HUES64 (cell line): Measurements from ENCODE around the gene RUFY1.

ENCODE experiments used
- H3K27ac ChIP-seq: 2 replicates; pipeline ENCODE4 v1.7.0; 2013; ENCODE audit warnings: low read depth, low read length, inconsistent platforms
- H3K27me3 ChIP-seq: 2 replicates; pipeline ENCODE4 v1.6.1; 2013; ENCODE audit warnings: mild to moderate bottlenecking, low read length; ENCODE audit not compliant: insufficient read depth
- H3K36me3 ChIP-seq: 2 replicates; pipeline ENCODE4 v1.6.1; 2013; ENCODE audit warnings: mild to moderate bottlenecking, low read length; ENCODE audit not compliant: insufficient read depth
- H3K4me1 ChIP-seq: 2 replicates; pipeline ENCODE4 v1.6.1; 2013; ENCODE audit warnings: mild to moderate bottlenecking, low read length, moderate library complexity; ENCODE audit not compliant: insufficient read depth
- H3K4me3 ChIP-seq: 2 replicates; pipeline ENCODE4 v1.5.1; 2013; ENCODE audit warnings: mild to moderate bottlenecking, low read length, moderate library complexity
- H3K9ac ChIP-seq: 2 replicates; pipeline ENCODE4 v1.6.1; 2013; ENCODE audit warnings: mild to moderate bottlenecking, low read depth, low read length
- H3K9me3 ChIP-seq: 2 replicates; pipeline ENCODE4 v1.6.1; 2013; ENCODE audit warnings: low read depth, low read length; ENCODE audit not compliant: insufficient read depth
- WGBS: fragments of 150-250, 120-280 bp; methylation state at CpG from one replicate; pipeline ENCODE4 v1.1.7; 2013; ENCODE audit warnings: missing lambda C conversion rate; 5-methylcytosine and 5-hydroxymethylcytosine counted together

The RUFY1 gene

GRCh38 chr5:179577286-179577960 lies 27.1 kb downstream of the RUFY1 start:
- H3K4me3 ChIP-seq = no peak overlapping the region
- no peaks in the 10 kb centered on the region for H3K27me3 ChIP-seq
- no peaks in the 10 kb centered on the region for H3K9me3 ChIP-seq
- no peak overlapping the region for H3K27ac ChIP-seq
- WGBS = 97% methylated on average over 42 of the region's 42 CpGs
- peaks cover 76% of the 10 kb centered on the region for H3K36me3 ChIP-seq
- H3K4me1 ChIP-seq = no peaks in the 10 kb centered on the region
- no peak overlapping the region for H3K9ac ChIP-seq

- Histone ChIP-seq H3K9me3 (no peaks in the 10 kb centered on the region), H3K4me3 (no peak overlapping the region), H3K27me3 (no peaks in the 10 kb centered on the region), H3K4me1 (no peaks in the 10 kb centered on the region), H3K9ac (no peak overlapping the region), H3K36me3 (peaks cover 86% of the 10 kb centered on the region), H3K27ac (no peak overlapping the region)
- 86% methylated on average over 9 of the region's 9 CpGs for WGBS
These were observed 35.6 kb downstream of the RUFY1 start for GRCh38 chr5:179585941-179586401.

GRCh38 chr5:179588166-179588565 lies 37.8 kb downstream of the RUFY1 start:
- H3K27me3 ChIP-seq = no peaks in the 10 kb centered on the region
- 91% methylated on average over 3 of the region's 3 CpGs for WGBS
- peaks cover 84% of the 10 kb centered on the region for H3K36me3 ChIP-seq

GRCh38 chr5:179595916-179596315 lies 45.6 kb downstream of the RUFY1 start:
- Histone ChIP-seq H3K4me1 (no peaks in the 10 kb centered on the region), H3K36me3 (peaks cover 88% of the 10 kb centered on the region), H3K27me3 (no peaks in the 10 kb centered on the region), H3K9ac (no peak overlapping the region), H3K9me3 (no peaks in the 10 kb centered on the region), H3K27ac (no peak overlapping the region), H3K4me3 (no peak overlapping the region)
- 96% methylated on average over 6 of the region's 6 CpGs for WGBS

More at GRCh38 chr5:179588166-179588565, 37.8 kb downstream of the RUFY1 start:
- Histone ChIP-seq H3K9ac (no peak overlapping the region), H3K4me1 (no peaks in the 10 kb centered on the region), H3K27ac (no peak overlapping the region), H3K4me3 (no peak overlapping the region), H3K9me3 (no peaks in the 10 kb centered on the region)

GRCh38 chr5:179596421-179596820 lies 46.1 kb downstream of the RUFY1 start:
- H3K36me3 ChIP-seq = peaks cover 91% of the 10 kb centered on the region
- H3K4me1 ChIP-seq = no peaks in the 10 kb centered on the region
- no peak overlapping the region for H3K9ac ChIP-seq
- 92% methylated on average over 13 of the region's 13 CpGs for WGBS
- no peak overlapping the region for H3K27ac ChIP-seq
- H3K9me3 ChIP-seq = no peaks in the 10 kb centered on the region
- H3K4me3 ChIP-seq = no peak overlapping the region
- H3K27me3 ChIP-seq = no peaks in the 10 kb centered on the region

GRCh38 chr5:179599100-179599499 lies 48.7 kb downstream of the RUFY1 start:
- WGBS = 94% methylated on average over 6 of the region's 9 CpGs
- no peaks in the 10 kb centered on the region for H3K9me3 ChIP-seq
- H3K9ac ChIP-seq = no peak overlapping the region
- peaks cover 81% of the 10 kb centered on the region for H3K36me3 ChIP-seq
- H3K4me3 ChIP-seq = no peak overlapping the region
- H3K27me3 ChIP-seq = no peaks in the 10 kb centered on the region
- no peak overlapping the region for H3K27ac ChIP-seq
- no peaks in the 10 kb centered on the region for H3K4me1 ChIP-seq

- 95% methylated on average over 16 of the region's 16 CpGs for WGBS
These were observed 49.2 kb downstream of the RUFY1 start for GRCh38 chr5:179599566-179599965.

GRCh38 chr5:179599973-179600372 lies 49.6 kb downstream of the RUFY1 start:
- Histone ChIP-seq H3K9ac (no peak overlapping the region), H3K36me3 (peaks cover 82% of the 10 kb centered on the region), H3K27ac (no peak overlapping the region), H3K4me1 (no peaks in the 10 kb centered on the region), H3K4me3 (no peak overlapping the region), H3K27me3 (no peaks in the 10 kb centered on the region), H3K9me3 (no peaks in the 10 kb centered on the region)
- WGBS = 95% methylated on average over 9 of the region's 9 CpGs

More at GRCh38 chr5:179599566-179599965, 49.2 kb downstream of the RUFY1 start:
- H3K36me3 ChIP-seq = peaks cover 82% of the 10 kb centered on the region
- no peak overlapping the region for H3K4me3 ChIP-seq
- no peaks in the 10 kb centered on the region for H3K9me3 ChIP-seq
- H3K4me1 ChIP-seq = no peaks in the 10 kb centered on the region
- H3K9ac ChIP-seq = no peak overlapping the region
- H3K27ac ChIP-seq = no peak overlapping the region
- no peaks in the 10 kb centered on the region for H3K27me3 ChIP-seq

- no peaks in the 10 kb centered on the region for H3K4me1 ChIP-seq
- no peaks in the 10 kb centered on the region for H3K9me3 ChIP-seq
- no peak overlapping the region for H3K9ac ChIP-seq
- H3K36me3 ChIP-seq = peaks cover 85% of the 10 kb centered on the region
- WGBS = 95% methylated on average over 18 of the region's 18 CpGs
- H3K4me3 ChIP-seq = no peak overlapping the region
- no peak overlapping the region for H3K27ac ChIP-seq
- no peaks in the 10 kb centered on the region for H3K27me3 ChIP-seq
These were observed 51.7 kb downstream of the RUFY1 start for GRCh38 chr5:179601871-179602625.

- 95% methylated on average over 12 of the region's 12 CpGs for WGBS
- H3K9ac ChIP-seq = no peak overlapping the region
- H3K9me3 ChIP-seq = no peaks in the 10 kb centered on the region
- H3K36me3 ChIP-seq = peaks cover 86% of the 10 kb centered on the region
- H3K27ac ChIP-seq = no peak overlapping the region
- no peaks in the 10 kb centered on the region for H3K27me3 ChIP-seq
- no peak overlapping the region for H3K4me3 ChIP-seq
- H3K4me1 ChIP-seq = no peaks in the 10 kb centered on the region
These were observed 53.0 kb downstream of the RUFY1 start for GRCh38 chr5:179603308-179603707.

- no peaks in the 10 kb centered on the region for H3K9me3 ChIP-seq
- no peaks in the 10 kb centered on the region for H3K4me1 ChIP-seq
- WGBS = 85% methylated on average over 10 of the region's 10 CpGs
- H3K4me3 ChIP-seq = no peak overlapping the region
- peaks cover 81% of the 10 kb centered on the region for H3K36me3 ChIP-seq
- H3K27me3 ChIP-seq = no peaks in the 10 kb centered on the region
- H3K9ac ChIP-seq = no peak overlapping the region
- no peak overlapping the region for H3K27ac ChIP-seq
These were observed 54.9 kb downstream of the RUFY1 start for GRCh38 chr5:179605026-179605833.
